AG09309 (cell line): ENCODE results near the gene AMMECR1.

Experiments
- DNase-seq: peaks from one replicate; pipeline ENCODE4 v3.0.0-alpha.2; 2010; ENCODE audit warnings: low read depth
- H3K4me3 ChIP-seq: 2 replicates; pipeline ENCODE4 v1.5.1; 2011; ENCODE audit warnings: mild to moderate bottlenecking, low read depth, low read length, moderate library complexity; ENCODE audit not compliant: control insufficient read depth
- TF ChIP-seq, protein P1 (sequence below): IDR thresholded peaks from 2 replicates; pipeline ENCODE4 v1.5.1; 2011; ENCODE audit warnings: mild to moderate bottlenecking, low read depth, low read length, inconsistent platforms; ENCODE audit not compliant: insufficient read depth, control insufficient read depth; ENCODE audit errors: missing control alignments

Gene AMMECR1

DNA sequence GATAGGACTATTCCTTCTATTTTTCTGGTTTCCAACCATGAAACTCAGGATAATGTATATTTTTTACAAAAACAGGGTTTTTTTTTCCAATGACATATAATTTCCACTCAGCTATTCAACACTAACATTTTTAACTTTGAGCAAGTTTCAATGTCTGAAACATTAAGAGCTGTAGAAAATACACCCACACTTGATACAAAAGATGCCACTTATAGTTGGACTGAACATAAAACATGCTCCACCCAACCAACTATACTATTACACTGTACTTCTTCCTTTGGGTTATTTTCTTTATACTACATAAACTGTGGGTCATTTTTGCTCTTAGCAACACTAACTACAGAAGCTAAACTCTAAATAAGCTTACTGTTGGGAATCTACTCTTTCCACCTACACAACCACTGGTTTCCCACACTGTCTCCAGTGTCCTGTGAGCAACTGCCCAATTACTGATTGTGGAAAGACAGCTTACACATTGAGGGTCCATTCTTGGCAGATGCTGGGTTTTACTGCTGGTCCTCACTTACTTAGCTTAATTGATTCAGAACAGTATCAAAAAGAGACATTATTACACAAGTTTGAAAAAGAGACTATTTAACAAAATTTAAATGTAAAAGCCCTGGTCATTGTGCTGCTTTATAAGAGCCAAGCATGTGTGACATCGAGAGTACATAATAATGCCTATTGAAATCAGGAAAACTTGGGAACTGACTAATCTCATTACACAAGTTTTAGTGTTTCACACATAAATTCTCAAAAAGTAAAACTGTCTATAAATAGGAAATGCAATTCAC is 6.3 kb downstream of the AMMECR1 start:
- TF ChIP-seq, protein P1, sequence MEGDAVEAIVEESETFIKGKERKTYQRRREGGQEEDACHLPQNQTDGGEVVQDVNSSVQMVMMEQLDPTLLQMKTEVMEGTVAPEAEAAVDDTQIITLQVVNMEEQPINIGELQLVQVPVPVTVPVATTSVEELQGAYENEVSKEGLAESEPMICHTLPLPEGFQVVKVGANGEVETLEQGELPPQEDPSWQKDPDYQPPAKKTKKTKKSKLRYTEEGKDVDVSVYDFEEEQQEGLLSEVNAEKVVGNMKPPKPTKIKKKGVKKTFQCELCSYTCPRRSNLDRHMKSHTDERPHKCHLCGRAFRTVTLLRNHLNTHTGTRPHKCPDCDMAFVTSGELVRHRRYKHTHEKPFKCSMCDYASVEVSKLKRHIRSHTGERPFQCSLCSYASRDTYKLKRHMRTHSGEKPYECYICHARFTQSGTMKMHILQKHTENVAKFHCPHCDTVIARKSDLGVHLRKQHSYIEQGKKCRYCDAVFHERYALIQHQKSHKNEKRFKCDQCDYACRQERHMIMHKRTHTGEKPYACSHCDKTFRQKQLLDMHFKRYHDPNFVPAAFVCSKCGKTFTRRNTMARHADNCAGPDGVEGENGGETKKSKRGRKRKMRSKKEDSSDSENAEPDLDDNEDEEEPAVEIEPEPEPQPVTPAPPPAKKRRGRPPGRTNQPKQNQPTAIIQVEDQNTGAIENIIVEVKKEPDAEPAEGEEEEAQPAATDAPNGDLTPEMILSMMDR = no peak
- H3K4me3 ChIP-seq = no peak overlapping the region
- DNase-seq = no peak

DNA sequence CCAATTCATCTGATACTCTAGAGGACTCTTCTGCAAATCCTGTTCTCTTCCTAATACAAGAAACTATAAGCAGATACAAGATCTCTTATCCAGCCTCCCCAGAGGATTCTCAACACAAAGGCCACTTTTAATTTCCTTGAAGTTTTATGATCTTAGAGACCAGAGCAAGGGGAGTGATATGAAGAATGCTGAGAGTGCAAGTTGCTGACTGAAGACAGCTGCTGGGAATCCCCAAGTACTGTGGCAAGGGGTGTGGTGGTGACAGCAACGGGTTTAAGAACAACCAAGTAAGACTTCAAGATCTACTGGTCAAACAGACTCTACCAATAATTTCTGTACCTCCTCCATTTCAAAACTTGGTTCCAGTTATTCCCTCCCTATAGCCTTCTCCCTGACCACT is 7.0 kb downstream of the AMMECR1 start:
- no peak for DNase-seq
- H3K4me3 ChIP-seq = no peak overlapping the region
- TF ChIP-seq, protein P1 = no peak

DNA sequence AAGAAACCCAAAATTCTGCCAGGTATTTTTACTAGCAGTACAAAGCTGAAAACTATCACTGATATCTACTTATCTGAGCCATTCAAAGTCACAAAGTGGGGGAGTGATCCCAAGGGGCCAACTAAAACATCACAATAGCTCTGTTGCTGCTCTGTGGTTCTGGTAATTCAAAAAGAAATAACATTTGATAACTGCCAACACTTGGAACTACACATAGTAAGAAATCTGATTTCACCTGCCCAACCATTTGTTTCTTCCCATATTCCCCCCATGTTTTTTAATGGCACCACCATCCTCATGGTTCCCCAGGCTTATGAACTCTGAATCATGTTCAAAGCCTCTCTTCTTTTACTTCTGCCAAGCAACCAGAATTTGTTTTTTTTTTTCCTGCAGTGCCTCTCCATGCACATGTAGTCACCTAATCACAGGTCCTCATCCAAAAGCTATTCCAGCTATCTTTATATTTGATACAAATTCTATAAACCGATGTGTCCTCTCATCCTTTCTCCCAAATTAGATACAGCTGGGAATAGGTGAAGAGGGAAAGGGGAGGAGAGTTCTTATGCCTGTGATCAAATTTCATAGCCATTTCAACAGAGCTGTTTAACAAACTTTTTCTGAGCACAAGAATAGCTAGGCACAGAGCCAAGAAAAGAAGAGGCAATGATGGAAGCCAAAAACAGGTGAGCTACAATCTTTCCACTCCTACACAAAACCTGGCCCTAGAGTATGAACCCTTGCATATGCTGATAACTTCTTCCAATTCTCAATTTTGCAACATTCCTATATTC is 7.7 kb downstream of the AMMECR1 start:
- TF ChIP-seq, protein P1 = no peak
- no peak overlapping the region for H3K4me3 ChIP-seq
- DNase-seq = no peak

DNA sequence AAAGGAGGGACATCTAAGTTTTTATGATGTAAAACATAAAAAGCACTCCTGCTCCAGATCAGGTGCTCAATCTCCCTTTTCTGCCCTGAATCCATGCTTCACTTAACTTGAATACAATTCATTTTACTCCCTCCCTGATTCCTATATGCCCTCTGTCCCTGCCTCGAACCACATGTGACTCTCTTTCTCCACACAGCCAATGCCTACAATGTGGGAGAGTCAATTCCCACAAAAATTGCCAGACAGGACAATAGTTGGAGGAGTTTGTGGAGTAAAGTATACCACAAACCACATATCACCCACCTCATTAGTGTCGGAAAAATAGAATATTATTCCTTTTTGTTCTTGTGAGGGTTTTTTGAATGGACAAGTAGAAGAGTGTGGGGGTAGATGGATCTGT is 9.7 kb downstream of the AMMECR1 start:
- no peak for DNase-seq
- TF ChIP-seq, protein P1 = no peak
- no peak overlapping the region for H3K4me3 ChIP-seq

DNA sequence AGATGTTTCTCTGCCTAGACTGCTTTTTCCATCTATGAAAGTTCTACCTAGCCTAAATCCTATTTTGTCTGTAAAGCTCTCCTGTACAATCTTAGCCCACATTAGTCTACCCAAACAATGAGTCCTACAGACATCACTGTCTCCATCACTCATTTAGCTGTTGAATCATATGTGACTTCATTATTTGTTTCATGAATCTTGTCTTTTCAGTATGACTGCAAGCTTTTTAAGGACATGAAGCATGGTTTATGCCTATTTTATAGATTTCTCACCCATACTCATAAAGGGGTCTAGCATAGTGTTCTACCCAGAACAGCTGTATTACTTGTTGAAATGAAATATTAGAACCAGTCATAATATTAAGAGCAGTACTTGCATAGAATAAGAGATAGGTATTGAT is 13.0 kb downstream of the AMMECR1 start:
- TF ChIP-seq, protein P1 = no peak
- DNase-seq = no peak
- no peak overlapping the region for H3K4me3 ChIP-seq

DNA sequence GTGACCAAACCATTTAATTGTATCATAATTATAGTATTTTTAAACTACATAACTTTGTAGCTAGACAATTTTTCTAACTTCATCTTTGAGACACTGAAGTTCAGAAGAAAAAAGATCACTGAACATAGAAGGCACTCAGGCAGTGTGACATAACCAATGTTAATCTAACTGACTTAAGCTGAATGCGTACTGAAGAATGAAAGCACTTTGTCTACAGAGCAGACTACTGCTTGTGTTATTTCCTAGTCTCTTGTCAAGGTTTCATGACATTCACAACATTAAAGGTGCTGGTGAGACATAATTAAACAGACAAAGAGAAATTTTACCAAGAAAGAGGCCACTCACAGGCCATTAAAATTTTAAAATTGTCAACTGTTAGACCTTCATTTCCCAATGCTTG is 13.5 kb downstream of the AMMECR1 start:
- TF ChIP-seq, protein P1 = no peak
- DNase-seq = no peak
- H3K4me3 ChIP-seq = no peak overlapping the region
